ENCODE data around the gene TMEM212.

DNA sequence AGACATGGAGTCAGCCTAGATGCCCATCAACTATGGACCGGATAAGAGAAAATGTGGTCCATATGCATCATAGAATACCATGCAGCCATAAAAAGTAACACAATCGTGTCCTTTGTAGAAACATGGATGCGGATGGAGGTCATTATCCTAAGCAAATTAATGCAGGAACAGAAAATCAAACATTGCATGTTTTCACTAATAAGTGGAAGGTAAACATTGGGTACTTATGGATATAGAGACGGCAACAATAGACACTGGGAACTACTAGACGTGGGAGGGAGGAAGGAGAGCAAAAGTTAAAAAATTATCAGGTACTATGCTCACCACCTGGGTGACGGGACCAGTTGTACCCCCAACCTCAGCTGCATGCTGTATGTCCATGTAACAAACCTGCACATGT, 35.3 kb upstream of the TMEM212 start:
- TF ChIP-seq POLR2AphosphoS5 (IDR thresholded peaks at IDR 0.05; ENCODE audit: low read depth, low read length) (no peak), TAF1 (IDR thresholded peaks at IDR 0.05; ENCODE audit: borderline replicate concordance, low read depth, low read length) (no peak), POLR2A (IDR thresholded peaks at IDR 0.05; ENCODE audit: low read depth, low read length) (no peak)

Measured in GM12892 (cell line).